ENCODE measurements around the gene NR1H4. TPM values are rescaled to one million over a fixed set of nuclear protein-coding genes. Genes with fewer than 3 reads are reported as not detected.
"Not testable (repeated sequence)": the region's sequence is repeated elsewhere in the genome, so short reads cannot be mapped to it uniquely, and the experiment has no call there.

The NR1H4 gene
- total and polyA plus RNA-seq, 4 donors: 0.40 to 2.9 (median 0.75) TPM

DNA sequence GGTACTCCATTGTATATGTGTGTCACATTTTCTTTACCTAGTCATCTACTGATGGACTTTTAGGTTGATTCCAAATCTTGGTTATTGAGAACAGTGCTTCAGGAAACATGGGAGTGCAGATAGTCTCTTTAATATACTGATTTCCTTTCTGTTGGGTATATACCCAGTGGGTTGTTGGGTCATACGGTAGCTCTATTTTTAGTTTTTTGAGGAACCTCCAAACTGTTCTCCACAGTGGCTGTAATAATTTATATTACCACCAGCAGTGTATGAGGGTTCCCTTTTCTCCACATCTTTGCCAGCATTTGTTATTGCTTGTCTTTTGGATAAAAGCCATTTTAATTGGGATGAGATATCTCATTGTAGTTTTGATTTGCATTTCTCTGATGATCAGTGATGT is 129.3 kb downstream of the NR1H4 start:
- not testable (repeated sequence) for H3K27ac ChIP-seq (ENCODE audit: low read depth, low read length); DNase-seq (ENCODE audit: low read depth in 4 of 6, low spot score in 6 of 6); H3K4me3 ChIP-seq (ENCODE audit: low read depth, low read length); H3K36me3 ChIP-seq (ENCODE audit: control insufficient read depth, insufficient read depth, low read length); H3K4me1 ChIP-seq (ENCODE audit: control insufficient read depth, insufficient read depth, low read length); H3K9me3 ChIP-seq (ENCODE audit: control insufficient read depth, insufficient read depth, low read length); H3K27me3 ChIP-seq (ENCODE audit: control insufficient read depth, insufficient read depth, low read length)
- WGBS (ENCODE audit: insufficient coverage): no CpG with 5 or more reads among the region's 1 CpG

GRCh38 chr12:100608776-100609175 is 135.1 kb downstream of the NR1H4 start:
- WGBS (ENCODE audit: insufficient coverage): 100% methylated on average over 1 of the region's 1 CpG
- Histone ChIP-seq H3K36me3 (ENCODE audit: control insufficient read depth, insufficient read depth, low read length) (peaks cover 7% of the 10 kb centered on the region), H3K4me1 (ENCODE audit: control insufficient read depth, insufficient read depth, low read length) (no peaks in the 10 kb centered on the region), H3K9me3 (ENCODE audit: control insufficient read depth, insufficient read depth, low read length) (no peaks in the 10 kb centered on the region), H3K4me3 (ENCODE audit: low read depth, low read length) (no peak overlapping the region), H3K27ac (ENCODE audit: low read depth, low read length) (no peak overlapping the region), H3K27me3 (ENCODE audit: control insufficient read depth, insufficient read depth, low read length) (no peaks in the 10 kb centered on the region)
- DNase-seq (ENCODE audit: low read depth in 4 of 6, low spot score in 6 of 6): no peak

- Histone ChIP-seq H3K27ac (ENCODE audit: low read depth, low read length) (no peak overlapping the region), H3K4me3 (ENCODE audit: low read depth, low read length) (no peak overlapping the region), H3K36me3 (ENCODE audit: control insufficient read depth, insufficient read depth, low read length) (peaks cover 7% of the 10 kb centered on the region), H3K27me3 (ENCODE audit: control insufficient read depth, insufficient read depth, low read length) (no peaks in the 10 kb centered on the region), H3K9me3 (ENCODE audit: control insufficient read depth, insufficient read depth, low read length) (no peaks in the 10 kb centered on the region), H3K4me1 (ENCODE audit: control insufficient read depth, insufficient read depth, low read length) (no peaks in the 10 kb centered on the region)
- no peak for DNase-seq (ENCODE audit: low read depth in 4 of 6, low spot score in 6 of 6)
- WGBS (ENCODE audit: insufficient coverage): no CpG with 5 or more reads among the region's 4 CpGs
These were observed 137.2 kb downstream of the NR1H4 start for GRCh38 chr12:100610666-100611430.

DNA sequence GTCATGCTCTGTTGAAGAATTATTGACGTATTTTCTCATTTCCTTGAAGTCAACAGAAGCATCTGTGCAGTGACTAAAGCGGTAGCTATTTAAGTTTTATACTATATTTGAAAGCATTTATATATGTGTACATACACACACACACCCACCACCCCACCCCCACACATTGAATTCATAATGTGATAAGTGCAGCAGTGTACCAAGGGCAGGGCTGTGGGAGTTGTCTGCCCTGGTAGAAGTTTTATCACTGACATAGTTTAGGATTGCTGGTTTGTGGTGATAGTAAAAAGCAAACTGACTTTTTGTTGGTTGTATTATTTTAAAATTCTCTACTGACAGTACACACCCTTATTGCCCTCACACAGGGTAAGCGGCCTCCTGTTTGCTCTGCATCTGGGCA is 138.9 kb downstream of the NR1H4 start:
- Histone ChIP-seq H3K27me3 (ENCODE audit: control insufficient read depth, insufficient read depth, low read length) (no peaks in the 10 kb centered on the region), H3K4me3 (ENCODE audit: low read depth, low read length) (no peak overlapping the region), H3K9me3 (ENCODE audit: control insufficient read depth, insufficient read depth, low read length) (no peaks in the 10 kb centered on the region), H3K4me1 (ENCODE audit: control insufficient read depth, insufficient read depth, low read length) (no peaks in the 10 kb centered on the region), H3K36me3 (ENCODE audit: control insufficient read depth, insufficient read depth, low read length) (peaks cover 7% of the 10 kb centered on the region), H3K27ac (ENCODE audit: low read depth, low read length) (no peak overlapping the region)
- WGBS (ENCODE audit: insufficient coverage): no CpG with 5 or more reads among the region's 3 CpGs
- DNase-seq (ENCODE audit: low read depth in 4 of 6, low spot score in 6 of 6): no peak

Small RNAs within 50 kb of the gene (small RNA-seq; reads per million reads assigned to genes)
- gene AC010200.2 (ENCODE audit: low replicate concordance): not detected

Other genes with a start within 250 kb of the NR1H4 start
- gene DEPDC4, start 206.8 kb upstream of the NR1H4 start, total RNA-seq: 1 to 10 TPM; 1.8 to 2.0 TPM
- gene DEPDC4, start 206.8 kb upstream of the NR1H4 start, polyA plus RNA-seq (ENCODE audit: insufficient read length in 2 of 2): 1 to 10 TPM; 2.1 to 3.7 TPM
- gene SCYL2, start 206.7 kb upstream of the NR1H4 start, total RNA-seq: 10 to 100 TPM; 45.2 to 83.6 TPM
- 10 to 100 TPM; 37.5 to 49.6 TPM for gene SCYL2, start 206.7 kb upstream of the NR1H4 start, polyA plus RNA-seq (ENCODE audit: insufficient read length in 2 of 2)
- gene SLC17A8, start 116.8 kb upstream of the NR1H4 start, total RNA-seq: 10 to 100 TPM; 12.0 to 13.2 TPM
- 10 to 100 TPM in 1 of 2 donors, 1 to 10 TPM in 1; 9.3 to 17.4 TPM for gene SLC17A8, start 116.8 kb upstream of the NR1H4 start, polyA plus RNA-seq (ENCODE audit: insufficient read length in 2 of 2)
- 100 to 1,000 TPM in 1 of 2 donors, 10 to 100 TPM in 1; 37.7 to 121 TPM for gene GAS2L3, start 99.8 kb downstream of the NR1H4 start, total RNA-seq
- 10 to 100 TPM; 15.2 to 25.5 TPM for gene GAS2L3, start 99.8 kb downstream of the NR1H4 start, polyA plus RNA-seq (ENCODE audit: insufficient read length in 2 of 2)